HG03469 (cell line): ENCODE results near the gene ANKRD12.
"Not testable (repeated sequence)": the region's sequence is repeated elsewhere in the genome, so short reads cannot be mapped to it uniquely, and the experiment has no call there.

Source experiments
- ATAC-seq: cut with Tn5 transposase; IDR thresholded peaks from one replicate; pipeline ENCODE4 v1.9.1; 2021; ENCODE audit warnings: mild to moderate bottlenecking, moderate library complexity, moderate number of reproducible peaks; ENCODE audit not compliant: unreplicated experiment

Gene ANKRD12

DNA sequence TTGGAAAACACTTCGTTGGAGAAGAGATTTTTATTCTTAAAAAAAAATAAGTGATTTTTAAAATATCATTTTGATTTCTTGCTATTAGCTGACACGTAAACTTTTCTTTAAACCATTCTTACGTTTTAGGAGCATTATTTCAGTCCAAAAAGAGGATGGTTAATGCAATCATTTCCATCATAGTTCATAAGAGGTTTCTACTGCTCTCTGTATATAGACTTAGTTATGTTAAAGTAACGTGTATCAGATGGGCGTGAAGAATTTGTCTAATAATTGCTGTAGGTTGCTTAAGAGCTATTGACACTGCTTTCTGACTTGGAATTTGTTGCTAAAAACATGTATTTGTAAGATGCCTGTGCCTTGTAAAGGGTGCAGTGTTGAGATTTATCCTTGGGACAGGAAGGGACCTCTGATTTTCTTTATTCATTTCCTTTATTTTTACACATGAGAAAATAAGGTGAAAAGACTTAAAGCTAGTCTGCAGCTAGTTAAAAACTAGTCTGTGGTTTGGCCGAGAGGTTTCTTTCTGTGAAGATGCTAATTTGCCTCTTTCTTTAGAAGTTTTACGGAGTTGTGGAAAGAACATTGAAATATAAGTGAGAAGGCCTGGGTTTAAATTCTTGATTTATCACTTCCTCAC is 2.9 kb downstream of the ANKRD12 start:
- ATAC-seq = no peak

DNA sequence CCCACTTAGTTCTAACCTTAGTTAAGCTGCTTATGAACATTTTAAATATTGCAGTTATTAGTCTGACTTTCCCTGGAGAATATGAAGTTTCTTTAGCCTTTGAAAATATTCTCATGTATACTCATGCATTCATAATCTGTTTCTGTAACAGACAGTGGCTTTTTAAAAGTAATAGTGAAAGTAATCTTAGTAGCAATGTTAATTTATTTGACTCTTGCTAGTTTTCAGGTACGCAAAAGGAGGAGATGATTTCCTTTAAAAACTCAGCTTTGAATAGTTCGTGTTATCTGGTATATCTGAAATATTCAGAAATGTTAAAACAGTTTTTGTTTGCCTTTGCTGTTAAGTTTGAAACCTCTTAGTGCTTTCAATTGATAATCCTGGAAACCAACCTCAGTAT is 3.8 kb downstream of the ANKRD12 start:
- ATAC-seq = no peak

GRCh38 chr18:9140984-9141383 is 4.4 kb downstream of the ANKRD12 start:
- ATAC-seq = no peak

- ATAC-seq = no peak
Observed at GRCh38 chr18:9146224-9146623, 9.6 kb downstream of the ANKRD12 start.

DNA sequence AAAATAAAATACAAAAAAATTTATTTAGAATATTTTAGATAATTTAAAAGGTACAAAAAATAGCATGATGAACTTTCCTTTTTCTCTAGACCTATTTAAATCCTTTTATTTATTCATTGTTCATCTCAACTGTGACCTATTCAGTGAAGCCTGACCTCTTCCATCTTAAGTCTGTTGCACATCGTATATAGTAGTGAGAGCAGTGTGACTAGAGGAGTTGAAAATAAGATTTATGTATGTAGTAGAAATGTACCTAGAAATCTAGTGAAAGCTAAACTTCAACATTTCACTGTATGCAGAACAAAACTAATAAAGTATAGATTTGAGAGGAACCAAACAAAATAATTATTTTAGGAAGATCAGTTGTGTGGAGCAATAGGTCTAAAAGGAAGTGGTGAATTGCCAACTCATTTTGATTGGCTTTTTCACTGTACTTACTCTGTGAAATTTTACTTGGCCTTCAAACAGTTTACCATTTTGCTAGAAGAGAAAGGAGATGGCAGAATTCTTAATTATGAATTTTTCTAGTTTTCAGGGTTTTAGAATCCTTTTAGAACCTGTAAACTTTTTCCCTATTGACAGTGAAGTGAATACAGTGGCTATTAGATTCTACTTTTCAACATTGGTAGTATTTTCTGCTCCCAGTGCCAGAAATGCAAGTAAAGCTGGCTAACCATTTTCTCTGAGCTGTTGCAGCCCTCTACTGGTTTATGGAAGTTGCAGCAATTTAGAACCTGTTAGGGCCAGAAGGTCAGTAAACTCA is 11.0 kb downstream of the ANKRD12 start:
- no peak for ATAC-seq

- ATAC-seq = no peak
Observed at GRCh38 chr18:9148203-9148552, 11.6 kb downstream of the ANKRD12 start.

GRCh38 chr18:9150121-9150520 is 13.5 kb downstream of the ANKRD12 start:
- ATAC-seq = no peak

GRCh38 chr18:9153256-9153655 is 16.7 kb downstream of the ANKRD12 start:
- ATAC-seq = no peak

DNA sequence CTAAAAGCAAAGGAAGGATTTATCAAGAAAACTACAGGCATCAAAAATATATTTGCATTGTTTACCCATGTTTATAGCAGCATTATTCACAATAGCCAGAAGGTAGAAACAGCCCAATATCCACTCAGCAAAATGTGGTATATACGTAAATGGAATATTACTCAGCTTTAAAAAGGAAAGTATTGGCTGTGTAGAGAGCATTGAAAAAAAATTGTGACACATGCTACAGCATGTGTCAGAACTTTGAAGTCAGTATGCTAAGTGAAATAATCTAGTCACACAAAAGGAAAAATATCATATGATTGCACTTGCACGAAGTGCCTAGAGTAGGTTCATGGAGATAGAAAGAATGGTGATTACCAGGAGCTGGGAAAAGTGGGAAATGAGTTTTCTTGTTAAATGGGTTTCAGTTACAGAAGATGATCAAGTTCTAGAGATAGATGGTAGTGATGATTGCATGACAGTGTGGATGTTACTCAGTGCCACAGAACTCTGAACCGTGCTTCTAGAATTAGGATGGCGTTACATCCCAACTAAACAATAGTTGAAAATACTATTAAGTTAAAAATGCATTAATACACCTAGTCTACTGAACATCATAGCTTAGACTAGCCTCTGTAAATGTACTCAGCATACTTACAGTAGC is 20.1 kb downstream of the ANKRD12 start:
- ATAC-seq = no peak

DNA sequence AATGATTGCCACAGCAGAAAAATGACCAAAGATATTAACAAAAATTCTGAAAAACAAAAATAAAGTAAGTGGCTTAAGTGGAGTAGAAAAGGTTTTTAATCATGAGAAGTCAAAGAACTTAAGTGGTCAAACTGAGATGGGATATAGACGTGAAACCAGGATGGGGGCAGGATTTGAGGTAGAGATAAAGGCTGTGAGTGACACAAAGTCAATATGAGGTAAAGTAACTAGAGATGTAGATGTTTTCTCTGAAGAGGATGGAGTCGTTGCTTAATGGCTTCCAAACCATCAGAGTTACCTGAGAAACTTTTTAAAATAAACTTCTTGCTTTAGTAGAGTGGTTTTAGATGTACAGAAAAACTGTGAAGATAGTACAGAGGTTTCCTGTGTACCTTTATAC is 21.2 kb downstream of the ANKRD12 start:
- no peak for ATAC-seq

DNA sequence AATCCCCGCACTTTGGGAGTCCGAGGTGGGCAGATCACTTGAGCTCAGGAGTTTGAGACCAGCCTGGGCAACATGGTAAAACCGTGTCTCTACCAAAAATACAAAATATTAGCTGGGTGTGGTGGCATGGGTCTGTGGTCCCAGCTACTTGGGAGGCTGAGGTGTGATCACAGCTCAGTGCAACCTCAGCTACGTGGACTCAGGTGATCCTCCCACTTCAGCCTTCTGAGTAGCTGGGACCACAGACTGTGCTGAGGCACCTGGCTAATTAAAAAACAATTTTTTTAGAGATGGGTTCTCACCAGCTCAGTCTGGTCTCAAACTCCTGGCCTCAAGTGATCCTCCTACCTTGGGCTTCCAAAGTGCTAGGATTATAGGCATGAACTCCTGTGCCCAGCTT is 23.4 kb downstream of the ANKRD12 start:
- no peak for ATAC-seq

GRCh38 chr18:9162663-9163062 is 26.1 kb downstream of the ANKRD12 start:
- ATAC-seq = not testable (repeated sequence)

GRCh38 chr18:9164149-9164548 is 27.6 kb downstream of the ANKRD12 start:
- not testable (repeated sequence) for ATAC-seq

- ATAC-seq = not testable (repeated sequence)
Observed at GRCh38 chr18:9165883-9166282, 29.3 kb downstream of the ANKRD12 start.

DNA sequence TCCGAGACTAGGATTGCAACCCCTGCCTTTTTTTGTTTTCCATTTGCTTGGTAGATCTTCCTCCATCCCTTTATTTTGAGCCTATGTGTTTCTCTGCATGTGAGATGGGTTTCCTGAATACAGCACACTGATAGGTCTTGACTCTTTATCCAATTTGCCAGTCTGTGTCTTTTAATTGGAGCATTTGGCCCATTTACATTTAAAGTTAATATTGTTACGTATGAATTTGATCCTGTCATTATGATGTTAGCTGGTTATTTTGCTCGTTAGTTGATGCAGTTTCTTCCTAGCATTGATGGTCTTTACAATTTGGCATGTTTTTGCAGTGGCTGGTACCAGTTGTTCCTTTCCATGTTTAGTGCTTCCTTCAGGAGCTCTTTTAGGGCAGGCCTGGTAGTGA is 32.9 kb downstream of the ANKRD12 start:
- not testable (repeated sequence) for ATAC-seq

- not testable (repeated sequence) for ATAC-seq
Observed at GRCh38 chr18:9171919-9172318, 35.3 kb downstream of the ANKRD12 start.

DNA sequence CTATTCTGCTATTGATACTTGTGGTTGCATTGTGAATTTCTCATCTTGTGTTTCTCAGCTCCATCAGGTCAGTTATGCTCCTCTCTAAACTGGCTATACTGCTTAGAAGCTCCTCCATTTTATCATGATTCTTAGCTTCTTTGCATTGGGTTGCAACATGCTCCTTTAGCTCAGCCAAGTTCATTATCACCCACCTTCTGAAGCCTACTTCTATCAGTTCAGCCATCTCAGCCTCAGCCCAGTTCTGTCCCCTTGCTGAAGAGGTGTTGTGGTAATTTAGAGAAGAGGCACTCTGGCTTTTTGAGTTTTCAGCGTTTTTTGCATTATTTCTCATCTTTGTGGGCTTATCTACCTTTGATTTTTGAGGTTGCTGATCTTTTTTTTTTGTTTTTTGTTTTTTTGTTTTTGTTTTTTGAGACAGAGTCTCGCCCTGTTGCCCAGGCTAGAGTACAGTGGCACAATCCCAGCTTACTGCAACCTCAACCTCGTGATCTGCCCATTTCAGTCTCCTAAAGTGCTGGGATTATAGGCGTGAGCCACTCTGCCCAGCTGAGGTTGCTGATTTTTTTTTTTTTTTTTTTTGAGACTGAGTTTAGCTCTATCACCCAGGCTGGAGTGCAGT is 36.0 kb downstream of the ANKRD12 start:
- ATAC-seq = no peak

GRCh38 chr18:9173770-9174233 is 37.2 kb downstream of the ANKRD12 start:
- no peak for ATAC-seq

GRCh38 chr18:9174302-9174701 is 37.7 kb downstream of the ANKRD12 start:
- no peak for ATAC-seq

DNA sequence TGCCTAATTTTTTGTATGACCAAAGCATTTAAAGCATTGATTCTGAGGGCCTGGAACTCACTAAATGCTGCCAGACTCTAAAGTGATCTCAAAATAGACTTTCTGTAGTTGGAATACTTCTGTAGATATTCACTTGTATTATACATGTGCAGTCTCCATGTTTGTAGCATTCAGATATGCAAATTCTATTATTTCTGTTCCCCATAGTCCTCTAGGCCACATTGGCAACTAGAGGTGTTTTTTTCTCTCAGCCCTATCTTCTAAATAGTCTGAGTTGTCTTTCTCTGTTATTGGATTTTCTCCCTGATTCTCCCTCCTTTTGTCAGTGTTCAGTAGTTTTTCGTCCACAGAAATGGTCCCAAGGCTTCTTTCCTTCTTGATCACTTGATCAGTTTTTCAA is 38.5 kb downstream of the ANKRD12 start:
- no peak for ATAC-seq

GRCh38 chr18:9177031-9177430 is 40.5 kb downstream of the ANKRD12 start:
- no peak for ATAC-seq

DNA sequence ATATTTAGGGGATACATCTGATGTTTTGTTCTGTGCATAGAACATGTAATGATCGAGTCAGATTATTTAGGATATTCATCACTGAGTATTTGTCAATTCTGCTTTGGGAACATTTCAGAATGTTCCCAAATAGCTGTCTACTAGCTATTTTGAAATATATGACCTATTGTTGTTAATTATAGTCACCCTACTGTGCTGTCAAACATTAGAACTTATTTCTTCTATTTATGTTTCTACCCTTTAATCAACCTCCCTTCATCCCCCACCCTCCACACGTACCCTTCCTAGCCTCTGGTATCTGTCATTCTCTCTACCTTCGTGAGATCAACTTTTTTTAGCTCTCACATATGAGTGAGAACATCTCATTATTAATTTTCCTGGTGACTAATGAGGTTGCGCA is 40.9 kb downstream of the ANKRD12 start:
- no peak for ATAC-seq
